KOPT-K1 (cell line): ENCODE data around the gene CCDC154.

Source experiments
- H3K27ac ChIP-seq: fragments of 200-600 bp; sonication (generic); 2 replicates; pipeline ENCODE4 v1.5.1; 2016; ENCODE audit warnings: antibody characterized with exemption, mild to moderate bottlenecking, low read depth, low read length; ENCODE audit not compliant: poor library complexity, severe bottlenecking
- H3K36me3 ChIP-seq: fragments of 200-600 bp; sonication (generic); 2 replicates; pipeline ENCODE4 v1.5.1; 2017; ENCODE audit warnings: antibody characterized with exemption, mild to moderate bottlenecking, low read length, moderate library complexity; ENCODE audit not compliant: insufficient read depth
- H3K9me3 ChIP-seq: fragments of 200-600 bp; sonication (generic); 2 replicates; pipeline ENCODE4 v1.5.1; 2017; ENCODE audit warnings: antibody characterized with exemption, low read length, mild to moderate bottlenecking; ENCODE audit not compliant: insufficient read depth, poor library complexity, severe bottlenecking

The CCDC154 gene

DNA sequence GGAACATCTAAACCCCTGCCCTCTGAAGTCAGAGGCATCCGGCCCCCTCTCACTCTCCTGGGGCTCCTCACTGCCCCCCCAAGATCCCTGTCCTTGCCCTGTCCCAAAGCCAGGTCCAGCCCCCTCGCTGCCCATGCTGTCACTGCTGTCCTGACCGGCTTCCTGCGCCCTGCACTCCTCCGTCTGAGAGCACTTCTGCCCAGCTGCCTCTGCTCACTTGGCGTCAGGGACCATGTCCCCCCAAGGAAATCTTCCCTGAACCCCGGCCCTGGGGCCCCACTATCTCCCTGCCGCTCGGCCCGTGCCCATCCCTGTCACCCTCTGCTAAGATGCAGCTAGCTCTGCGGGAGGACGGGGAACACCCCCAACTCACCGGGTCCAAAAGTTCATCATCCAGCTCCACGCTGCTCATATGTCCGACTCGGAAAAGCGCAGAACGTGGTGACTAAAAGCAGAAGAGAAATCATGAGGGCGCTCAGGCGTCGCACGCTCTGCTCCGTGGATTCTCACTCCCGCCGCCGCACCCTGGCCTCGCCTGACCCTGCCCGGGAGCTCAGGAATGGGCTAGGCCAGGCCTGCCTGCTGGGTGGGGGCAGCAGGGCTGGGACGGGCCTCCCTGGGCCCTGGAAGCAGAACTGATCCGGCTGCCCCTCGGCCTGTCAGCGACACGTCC, 20.7 kb upstream of the CCDC154 start:
- peaks cover 17% of the 10 kb centered on the region for H3K36me3 ChIP-seq
- H3K9me3 ChIP-seq: no peaks in the 10 kb centered on the region
- no peak overlapping the region for H3K27ac ChIP-seq

DNA sequence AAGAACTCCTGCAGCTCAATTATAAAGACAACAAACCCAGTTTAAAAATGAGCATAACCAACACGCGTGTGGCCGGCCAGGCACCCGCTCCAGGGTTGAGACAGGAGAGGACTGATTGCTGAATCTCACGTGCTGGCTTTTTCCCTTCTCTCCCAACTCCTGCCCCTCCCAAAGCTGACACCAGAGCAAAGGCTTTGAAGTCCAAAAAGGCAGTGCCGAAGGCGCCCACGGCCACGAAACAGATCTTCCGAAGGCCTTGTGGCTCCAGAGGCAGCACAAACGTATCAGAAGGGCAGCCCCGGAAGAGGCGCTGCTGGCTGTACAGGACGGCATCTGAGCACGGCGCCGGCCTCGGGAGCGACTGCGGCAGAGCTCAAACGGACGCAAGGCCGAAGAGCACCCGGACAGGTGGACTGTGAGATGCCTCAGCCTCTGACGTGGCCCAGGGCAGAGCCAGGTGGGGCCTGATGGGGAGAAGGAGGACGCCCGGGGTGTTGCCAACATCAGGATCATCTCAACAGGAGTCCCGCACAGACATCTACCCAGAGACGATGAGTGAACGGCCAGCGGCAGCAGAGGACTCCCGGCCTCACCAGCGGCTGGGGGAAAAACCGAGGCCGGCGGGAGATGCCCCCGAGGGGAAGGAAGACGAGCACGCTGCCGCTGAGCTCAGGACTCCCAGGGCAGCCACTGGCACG, 20.0 kb upstream of the CCDC154 start:
- Histone ChIP-seq H3K36me3 (peaks cover 19% of the 10 kb centered on the region), H3K9me3 (no peaks in the 10 kb centered on the region), H3K27ac (no peak overlapping the region)

DNA sequence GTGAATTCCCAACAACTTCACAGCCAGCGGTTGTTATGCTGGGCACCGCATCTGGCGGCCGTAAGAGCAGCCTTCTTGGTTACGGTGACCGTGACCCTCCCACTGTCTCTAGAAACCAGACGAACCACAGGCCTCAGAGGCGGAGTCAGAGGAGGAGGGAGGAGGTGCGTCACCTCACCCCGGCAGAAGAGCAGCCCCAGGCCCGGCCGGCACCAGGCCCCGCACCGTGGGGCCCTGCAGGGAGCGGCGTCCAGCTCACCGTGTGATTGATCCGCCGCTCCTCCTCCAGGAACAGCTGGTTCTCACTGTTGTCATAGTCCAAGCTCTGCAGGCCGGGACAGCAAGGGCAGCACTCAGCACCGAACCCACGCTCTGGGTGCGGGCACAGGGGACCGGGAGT, 16.8 kb upstream of the CCDC154 start:
- Histone ChIP-seq H3K27ac (no peak overlapping the region), H3K9me3 (no peaks in the 10 kb centered on the region), H3K36me3 (peaks cover 27% of the 10 kb centered on the region)

GRCh38 chr16:1460602-1461138, 16.3 kb upstream of the CCDC154 start:
- Histone ChIP-seq H3K9me3 (no peaks in the 10 kb centered on the region), H3K27ac (no peak overlapping the region), H3K36me3 (peaks cover 31% of the 10 kb centered on the region)

DNA sequence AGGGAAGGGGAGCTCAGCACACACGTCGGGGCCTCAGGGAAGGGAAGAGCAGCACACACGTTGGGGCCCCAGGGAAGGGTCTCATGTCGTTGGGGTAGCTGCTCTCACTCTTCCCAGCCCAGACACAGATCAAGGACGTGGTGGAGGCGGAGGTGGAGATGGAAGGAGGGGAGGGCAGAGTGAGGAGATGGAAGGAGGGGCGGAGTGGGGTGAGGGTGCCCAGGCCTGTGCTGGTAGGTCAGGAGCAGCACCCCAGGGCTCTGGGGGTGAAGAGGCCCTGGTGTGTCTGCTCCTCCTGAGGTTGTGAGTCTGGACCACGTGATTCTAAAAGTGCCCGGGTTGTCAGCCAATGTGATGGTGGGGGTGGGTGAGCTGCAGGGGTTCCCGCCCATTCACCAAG, 15.6 kb upstream of the CCDC154 start:
- no peak overlapping the region for H3K27ac ChIP-seq
- no peaks in the 10 kb centered on the region for H3K9me3 ChIP-seq
- peaks cover 38% of the 10 kb centered on the region for H3K36me3 ChIP-seq

DNA sequence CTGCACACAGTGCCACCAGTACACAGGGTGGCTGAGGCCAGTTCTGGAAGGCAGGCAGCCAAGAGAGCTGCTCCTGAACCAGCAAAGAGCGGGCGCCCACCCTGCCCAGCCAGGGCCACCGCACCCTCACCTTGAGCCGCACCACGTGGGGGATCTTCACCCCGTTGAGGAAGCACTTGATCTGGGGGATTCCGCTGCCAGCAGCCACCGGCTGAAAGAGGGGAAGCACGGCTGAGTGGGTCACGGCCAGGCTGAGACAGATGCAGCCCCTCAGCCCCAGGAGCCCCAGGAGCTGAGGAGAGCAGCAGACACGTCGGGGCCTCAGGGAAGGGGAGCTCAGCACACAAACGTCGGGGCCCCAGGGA, 14.6 kb upstream of the CCDC154 start:
- Histone ChIP-seq H3K27ac (no peak overlapping the region), H3K9me3 (no peaks in the 10 kb centered on the region), H3K36me3 (peaks cover 48% of the 10 kb centered on the region)

GRCh38 chr16:1458336-1458976, 14.1 kb upstream of the CCDC154 start:
- Histone ChIP-seq H3K9me3 (no peaks in the 10 kb centered on the region), H3K36me3 (peaks cover 53% of the 10 kb centered on the region), H3K27ac (no peak overlapping the region)

DNA sequence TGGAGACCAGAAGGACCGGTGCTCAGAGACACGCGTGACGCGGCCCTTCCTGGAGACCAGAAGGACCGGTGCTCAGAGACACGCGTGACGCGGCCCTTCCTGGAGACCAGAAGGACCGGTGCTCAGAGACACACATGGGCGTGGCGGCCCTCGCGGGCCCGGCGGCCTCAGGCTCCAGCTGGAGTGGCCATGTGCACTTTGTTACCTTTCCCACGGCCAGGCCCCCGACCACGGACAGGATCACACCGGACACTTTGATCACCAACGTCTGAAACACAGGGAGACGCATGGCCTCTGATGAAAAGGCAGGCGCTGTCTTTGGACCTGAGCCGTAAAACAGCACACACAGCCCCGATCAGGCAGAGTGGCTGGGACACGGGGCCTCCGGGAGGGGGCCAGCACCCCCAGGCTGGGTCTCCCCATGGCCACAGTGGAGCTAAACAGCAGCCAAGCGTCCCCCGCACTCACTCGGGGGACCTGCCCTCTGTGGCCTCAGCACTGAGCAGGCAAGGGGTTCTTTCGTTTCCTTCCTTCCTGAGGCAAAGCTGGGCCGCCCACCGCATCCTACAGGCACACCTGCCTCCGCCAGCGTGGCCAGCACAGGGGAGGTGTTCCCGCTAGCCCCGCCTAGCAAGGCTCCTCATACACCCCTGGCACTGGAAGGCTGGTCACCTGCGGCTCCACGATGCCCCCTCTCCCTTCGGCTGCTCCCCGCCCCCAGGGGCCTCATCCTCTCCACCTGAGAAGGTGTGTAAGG, 13.3 kb upstream of the CCDC154 start:
- H3K27ac ChIP-seq: no peak overlapping the region
- peaks cover 59% of the 10 kb centered on the region for H3K36me3 ChIP-seq
- no peaks in the 10 kb centered on the region for H3K9me3 ChIP-seq

DNA sequence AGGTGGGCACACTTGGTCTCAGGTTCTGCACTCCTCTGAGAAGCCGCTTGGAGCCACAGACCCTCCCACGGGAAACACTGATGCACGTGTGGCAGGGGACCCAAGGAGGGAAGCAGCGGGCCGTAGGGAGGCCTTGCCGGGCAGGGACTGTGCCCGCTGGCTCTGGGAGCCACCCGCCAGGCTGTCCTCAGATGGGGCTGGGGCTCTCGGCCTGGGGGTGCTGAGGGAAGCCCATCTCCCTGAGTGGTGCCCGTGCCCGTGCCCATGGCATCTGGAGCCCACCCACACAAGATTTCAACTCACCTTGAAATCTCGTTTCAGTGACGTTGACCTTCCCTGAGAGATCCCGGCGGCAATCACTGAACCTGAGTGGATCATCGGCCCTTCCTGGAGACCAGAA, 12.6 kb upstream of the CCDC154 start:
- no peaks in the 10 kb centered on the region for H3K9me3 ChIP-seq
- H3K27ac ChIP-seq: no peak overlapping the region
- H3K36me3 ChIP-seq: peaks cover 65% of the 10 kb centered on the region

DNA sequence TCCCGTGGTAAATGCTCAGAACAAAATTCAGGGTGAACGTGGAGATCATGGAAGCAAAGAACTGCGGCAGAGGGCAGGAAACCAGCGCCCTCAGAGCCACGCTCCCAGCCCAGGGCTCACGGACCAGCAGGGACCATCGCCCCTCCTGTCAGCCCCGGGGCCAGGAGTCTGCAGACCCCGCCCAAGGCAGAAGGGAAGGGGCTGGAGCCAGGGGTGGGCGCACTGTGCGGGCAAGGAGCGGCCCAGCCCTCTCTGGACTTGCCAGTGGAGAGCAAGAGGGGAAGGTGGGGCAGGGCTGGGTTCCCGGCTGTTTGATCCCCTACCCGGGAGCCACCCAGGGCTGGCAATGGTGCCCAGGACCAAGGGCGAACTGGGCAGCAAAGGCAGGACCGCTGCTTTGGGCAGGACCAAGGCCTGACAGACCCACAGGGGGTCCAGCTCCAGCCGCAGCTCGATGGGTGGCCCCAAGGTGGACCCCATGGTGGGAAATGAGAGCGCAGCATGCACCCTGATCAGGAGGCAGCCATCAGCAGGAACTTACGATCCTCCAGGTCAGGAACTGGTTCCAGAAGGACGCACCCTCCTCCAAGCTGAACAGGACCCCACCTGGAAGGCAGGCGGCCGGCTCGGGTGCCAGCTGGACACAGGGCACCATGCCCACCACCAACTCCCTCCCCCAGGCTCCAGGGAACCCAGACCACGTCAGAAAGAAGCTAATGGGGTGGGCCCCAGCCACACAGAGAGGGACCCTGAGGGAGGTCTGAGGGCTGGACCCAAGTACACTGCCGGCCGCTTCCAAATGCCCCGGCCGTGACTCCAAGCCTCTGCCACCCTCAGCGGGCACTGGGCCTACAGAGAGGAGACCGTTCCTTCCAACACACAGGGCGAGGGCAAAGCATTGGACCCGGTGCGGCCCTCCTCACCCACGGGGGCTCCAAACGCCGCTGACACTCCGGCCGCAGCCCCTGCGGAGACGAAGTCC, 11.1 kb upstream of the CCDC154 start:
- Histone ChIP-seq H3K9me3 (no peaks in the 10 kb centered on the region), H3K27ac (no peak overlapping the region), H3K36me3 (peaks cover 59% of the 10 kb centered on the region)

GRCh38 chr16:1454561-1454960, 10.2 kb upstream of the CCDC154 start:
- Histone ChIP-seq H3K27ac (no peak overlapping the region), H3K9me3 (no peaks in the 10 kb centered on the region), H3K36me3 (peaks cover 53% of the 10 kb centered on the region; the same call in 1 of the 2 replicates)

DNA sequence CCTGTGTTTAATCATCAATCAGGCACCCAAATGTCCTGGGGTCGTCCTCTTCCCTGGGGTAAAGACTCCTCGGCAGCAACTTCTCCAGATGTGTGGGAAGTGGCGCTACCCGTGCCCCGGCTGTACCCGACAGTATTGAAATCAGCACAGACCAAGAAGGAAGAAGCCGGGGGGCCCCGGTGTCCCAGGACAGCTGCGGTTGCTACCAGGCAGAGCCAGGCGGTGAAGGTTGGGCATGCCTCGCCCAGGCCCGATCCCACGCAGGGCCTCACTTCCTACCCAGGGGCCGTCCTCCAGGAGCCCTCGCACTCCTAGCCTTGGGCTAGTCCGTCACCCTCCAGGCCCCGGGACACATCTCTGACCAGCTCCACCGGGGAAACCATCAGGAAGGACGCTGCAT, 9.0 kb upstream of the CCDC154 start:
- H3K27ac ChIP-seq: no peak overlapping the region
- no peaks in the 10 kb centered on the region for H3K9me3 ChIP-seq
- H3K36me3 ChIP-seq: peaks cover 47% of the 10 kb centered on the region; the same call in 1 of the 2 replicates

DNA sequence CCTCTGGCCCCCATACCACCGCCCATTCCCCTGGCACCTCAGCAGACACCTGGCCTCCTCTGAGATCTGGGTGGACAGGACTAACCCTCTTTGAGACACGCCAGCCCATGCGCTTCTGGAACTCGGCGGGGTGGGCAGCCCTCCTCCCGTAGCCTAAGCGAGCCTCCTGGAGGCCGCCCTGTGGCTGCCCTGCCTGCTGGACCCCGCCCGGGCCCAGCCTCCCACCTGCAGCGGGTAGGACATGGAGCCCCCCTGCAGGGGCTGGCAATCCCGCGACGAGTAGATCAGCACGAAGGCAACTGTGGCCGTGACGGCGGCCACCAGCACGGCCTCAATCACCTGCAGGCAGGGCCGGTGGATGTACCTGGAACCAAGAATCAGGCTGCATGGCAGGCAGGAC, 8.2 kb upstream of the CCDC154 start:
- Histone ChIP-seq H3K27ac (no peak overlapping the region), H3K9me3 (no peaks in the 10 kb centered on the region), H3K36me3 (peaks cover 55% of the 10 kb centered on the region; the same call in 1 of the 2 replicates)
